GM23248 (cell line): ENCODE results near the gene ACTN1. TPM values are rescaled to one million over a fixed set of nuclear protein-coding genes. Genes with fewer than 3 reads are reported as not detected.
A peak's percentile ranks its signal among the peaks of the same experiment; 100 is the strongest.

Source experiments
- DNase-seq: peaks from one replicate; pipeline ENCODE4 v3.0.0-alpha.2; 2015
- H2AFZ ChIP-seq: fragments of 200-600 bp; sonication (generic); 2 replicates; pipeline ENCODE4 v1.6.1; 2016; ENCODE audit warnings: antibody characterized with exemption
- H3F3A ChIP-seq: fragments of 200-600 bp; sonication (generic); 2 replicates; pipeline ENCODE4 v1.6.1; 2016; ENCODE audit warnings: mild to moderate bottlenecking, antibody characterized with exemption, mixed run types; ENCODE audit not compliant: insufficient read depth
- H3K27ac ChIP-seq: fragments of 200-600 bp; sonication (generic); 2 replicates; pipeline ENCODE4 v1.5.1; 2016; ENCODE audit warnings: mild to moderate bottlenecking
- H3K27me3 ChIP-seq: fragments of 200-600 bp; sonication (generic); replicated peaks from 2 replicates; pipeline ENCODE4 v1.6.1; 2016; ENCODE audit warnings: mild to moderate bottlenecking; ENCODE audit not compliant: insufficient read depth
- H3K36me3 ChIP-seq: fragments of 200-600 bp; sonication (generic); 2 replicates; pipeline ENCODE4 v1.6.1; 2016; ENCODE audit warnings: low read depth, mild to moderate bottlenecking
- H3K4me1 ChIP-seq: fragments of 200-600 bp; sonication (generic); 2 replicates; pipeline ENCODE4 v1.6.1; 2016; ENCODE audit warnings: mild to moderate bottlenecking; ENCODE audit not compliant: insufficient read depth
- H3K4me2 ChIP-seq: fragments of 200-600 bp; sonication (generic); one replicate; pipeline ENCODE4 v1.6.1; 2016; ENCODE audit warnings: mild to moderate bottlenecking; ENCODE audit not compliant: unreplicated experiment
- H3K4me3 ChIP-seq: fragments of 200-600 bp; sonication (generic); 2 replicates; pipeline ENCODE4 v1.5.1; 2016; ENCODE audit warnings: mild to moderate bottlenecking
- H3K79me2 ChIP-seq: fragments of 200-600 bp; sonication (generic); 2 replicates; pipeline ENCODE4 v1.6.1; 2016; ENCODE audit warnings: mild to moderate bottlenecking; ENCODE audit not compliant: insufficient read depth
- H3K9ac ChIP-seq: fragments of 200-600 bp; sonication (generic); 2 replicates; pipeline ENCODE4 v1.6.1; 2016; ENCODE audit warnings: mild to moderate bottlenecking
- H3K9me2 ChIP-seq: fragments of 200-600 bp; sonication (generic); 2 replicates; pipeline ENCODE4 v1.6.1; 2016; ENCODE audit warnings: mixed run types, mild to moderate bottlenecking, moderate library complexity; ENCODE audit not compliant: insufficient read depth
- H3K9me3 ChIP-seq: fragments of 200-600 bp; sonication (generic); one replicate; pipeline ENCODE4 v1.6.1; 2017; ENCODE audit warnings: low read depth
- H4K20me1 ChIP-seq: fragments of 200-600 bp; sonication (generic); 2 replicates; pipeline ENCODE4 v1.6.0; 2016; ENCODE audit not compliant: insufficient read depth
- EZH2 ChIP-seq: fragments of 200-600 bp; sonication (generic); IDR thresholded peaks from 2 replicates; pipeline ENCODE4 v1.6.1; 2018; ENCODE audit warnings: antibody characterized with exemption, mild to moderate bottlenecking; ENCODE audit not compliant: insufficient read depth, poor library complexity, severe bottlenecking
- EZH2phosphoT487 ChIP-seq: fragments of 200-600 bp; sonication (generic); IDR thresholded peaks from 2 replicates; pipeline ENCODE4 v1.6.1; 2018; ENCODE audit warnings: antibody characterized with exemption, moderate library complexity, mild to moderate bottlenecking, low read depth; ENCODE audit not compliant: insufficient read depth
- WGBS, 2 experiments: methylation state at CpG; one replicate each; pipeline ENCODE4 v1.1.6; 2015 to 2017; ENCODE audit warnings: low lambda C conversion rate in 2 of 2, low coverage in 1 of 2; ENCODE audit errors: missing lambda C conversion rate in 2 of 2; 5-methylcytosine and 5-hydroxymethylcytosine counted together
- in situ Hi-C: fragments of 300-500 bp; cut with MboI; formaldehyde crosslinking; loops from 2 replicates; pipeline ENCODE4 v1.15.0; 2020
- polyA plus RNA-seq: library from polyadenylated mRNA; unstranded; fragments of >200 nt; fragmentation: Nextera tagmentation; extraction: Ambion mirVana; gene quantifications from 2 replicates; pipeline ENCODE4 v1.2.1, GENCODE V29; 2016
- total RNA-seq: library from RNA; depleted of rRNA; stranded (reverse); fragments of >200 nt; shearing (Covaris generic); gene quantifications from 2 replicates; pipeline ENCODE4 v1.2.3, GENCODE V29; 2014

ACTN1 gene
- total and polyA plus RNA-seq, 2 experiments from 2014 or later = 403 to 597 TPM

- H3K27me3 ChIP-seq = no peaks in the 10 kb centered on the region
- peaks cover 19% of the 10 kb centered on the region; the same call in 1 of the 2 replicates for H4K20me1 ChIP-seq
- peak overlapping the region; percentile 47 for H3K4me2 ChIP-seq
- TF ChIP-seq EZH2 (no peak), EZH2phosphoT487 (no peak)
- H3K9ac ChIP-seq = peak overlapping the region; percentile 40
- no peaks in the 10 kb centered on the region for H3K9me2 ChIP-seq
- H2AFZ ChIP-seq = no peak overlapping the region
- H3K4me1 ChIP-seq = peaks cover 80% of the 10 kb centered on the region
- no peak overlapping the region for H3K4me3 ChIP-seq
- no peak for DNase-seq
- in situ Hi-C loops = no loop called here
- H3K9me3 ChIP-seq = no peaks in the 10 kb centered on the region
- peaks cover 97% of the 10 kb centered on the region for H3K79me2 ChIP-seq
- peaks cover 81% of the 10 kb centered on the region for H3F3A ChIP-seq
- H3K27ac ChIP-seq = peak overlapping the region; percentile 75
- WGBS, 2 experiments = 86 to 88% methylated on average over 13 to 14 of the region's 14 CpGs
- H3K36me3 ChIP-seq = no peaks in the 10 kb centered on the region
These were observed 36.6 kb downstream of the ACTN1 start for GRCh38 chr14:68942296-68943035.

- no peak overlapping the region for H3K4me3 ChIP-seq
These were observed 37.3 kb downstream of the ACTN1 start for GRCh38 chr14:68941820-68942219.

GRCh38 chr14:68940614-68941185, 38.4 kb downstream of the ACTN1 start:
- peak overlapping the region; percentile 16 for H3K9ac ChIP-seq
- WGBS, 2 experiments = 89 to 96% methylated on average over 3 of the region's 3 CpGs
- H3K4me1 ChIP-seq = peaks cover 89% of the 10 kb centered on the region
- H3K4me3 ChIP-seq = no peak overlapping the region
- no peak for DNase-seq
- peaks cover 83% of the 10 kb centered on the region for H3F3A ChIP-seq
- H2AFZ ChIP-seq = no peak overlapping the region
- H3K9me2 ChIP-seq = no peaks in the 10 kb centered on the region
- no peak overlapping the region for H3K4me2 ChIP-seq
- TF ChIP-seq EZH2 (no peak), EZH2phosphoT487 (no peak)
- peaks cover 97% of the 10 kb centered on the region for H3K79me2 ChIP-seq
- H3K9me3 ChIP-seq = no peaks in the 10 kb centered on the region
- H3K36me3 ChIP-seq = no peaks in the 10 kb centered on the region
- in situ Hi-C loops = no loop called here
- H3K27ac ChIP-seq = peak overlapping the region; percentile 75
- no peaks in the 10 kb centered on the region for H3K27me3 ChIP-seq
- H4K20me1 ChIP-seq = peaks cover 24% of the 10 kb centered on the region; the same call in 1 of the 2 replicates

More at GRCh38 chr14:68941820-68942219, 37.3 kb downstream of the ACTN1 start:
- Histone ChIP-seq H3K27ac (peak overlapping the region; percentile 75), H3K9me2 (no peaks in the 10 kb centered on the region), H3K9me3 (no peaks in the 10 kb centered on the region), H3K4me1 (peaks cover 80% of the 10 kb centered on the region), H3K4me2 (peak overlapping the region; percentile 47), H3K9ac (peak overlapping the region; percentile 40), H3K27me3 (no peaks in the 10 kb centered on the region), H3K36me3 (no peaks in the 10 kb centered on the region), H4K20me1 (peaks cover 16% of the 10 kb centered on the region; the same call in 1 of the 2 replicates), H3K79me2 (peaks cover 97% of the 10 kb centered on the region), H2AFZ (no peak overlapping the region), H3F3A (peaks cover 81% of the 10 kb centered on the region)
- DNase-seq = peak; percentile 94
- 20 to 32% methylated on average over 5 of the region's 5 CpGs for WGBS, 2 experiments
- in situ Hi-C loops = no loop called here
- no peak for TF ChIP-seq EZH2
- TF ChIP-seq EZH2phosphoT487 = no peak

GRCh38 chr14:68939893-68940613, 39.0 kb downstream of the ACTN1 start:
- no peaks in the 10 kb centered on the region for H3K27me3 ChIP-seq
- no peaks in the 10 kb centered on the region for H3K36me3 ChIP-seq
- in situ Hi-C loops = no loop called here
- H2AFZ ChIP-seq = no peak overlapping the region
- peak overlapping the region; percentile 49 for H3K4me2 ChIP-seq
- peak overlapping the region; percentile 75 for H3K27ac ChIP-seq
- peaks cover 97% of the 10 kb centered on the region for H3K79me2 ChIP-seq
- peak overlapping the region; percentile 45 for H3K9ac ChIP-seq
- 1 to 5% methylated on average over 9 of the region's 9 CpGs for WGBS, 2 experiments
- no peaks in the 10 kb centered on the region for H3K9me3 ChIP-seq
- peaks cover 21% of the 10 kb centered on the region; the same call in 1 of the 2 replicates for H4K20me1 ChIP-seq
- no peaks in the 10 kb centered on the region for H3K9me2 ChIP-seq
- peaks cover 83% of the 10 kb centered on the region for H3F3A ChIP-seq
- H3K4me1 ChIP-seq = peaks cover 91% of the 10 kb centered on the region
- peak; percentile 96 for DNase-seq
- H3K4me3 ChIP-seq = peak overlapping the region; percentile 4; the same call in 1 of the 2 replicates
- TF ChIP-seq EZH2phosphoT487 = 0 out of 2 replicates have a peak, but pooled peaks have one; percentile 50
- TF ChIP-seq EZH2 = no peak
